HG03469 (cell line): Measurements from ENCODE around the gene NEIL3.
A peak's percentile ranks its signal among the peaks of the same experiment; 100 is the strongest.

Source experiments
- ATAC-seq: cut with Tn5 transposase; IDR thresholded peaks from one replicate; pipeline ENCODE4 v1.9.1; 2021; ENCODE audit warnings: mild to moderate bottlenecking, moderate library complexity, moderate number of reproducible peaks; ENCODE audit not compliant: unreplicated experiment

Gene NEIL3

GRCh38 chr4:177356921-177357320 is 47.2 kb downstream of the NEIL3 start:
- no peak for ATAC-seq

GRCh38 chr4:177367336-177367735 is 57.7 kb downstream of the NEIL3 start:
- ATAC-seq, result peak; percentile 48

GRCh38 chr4:177369372-177369771 is 59.7 kb downstream of the NEIL3 start:
- no peak for ATAC-seq

GRCh38 chr4:177371461-177371860 is 61.8 kb downstream of the NEIL3 start:
- no peak for ATAC-seq

GRCh38 chr4:177374966-177375365 is 65.3 kb downstream of the NEIL3 start:
- ATAC-seq, result no peak

GRCh38 chr4:177375372-177375771 is 65.7 kb downstream of the NEIL3 start:
- no peak for ATAC-seq

GRCh38 chr4:177376024-177376423 is 66.3 kb downstream of the NEIL3 start:
- ATAC-seq, result no peak

GRCh38 chr4:177380730-177381287 is 71.1 kb downstream of the NEIL3 start:
- ATAC-seq, result peak; percentile 47

GRCh38 chr4:177381762-177382310 is 72.2 kb downstream of the NEIL3 start:
- ATAC-seq, result no peak

GRCh38 chr4:177384856-177385397 is 75.3 kb downstream of the NEIL3 start:
- no peak for ATAC-seq

GRCh38 chr4:177385576-177386277 is 76.1 kb downstream of the NEIL3 start:
- ATAC-seq, result no peak

GRCh38 chr4:177386278-177386815 is 76.7 kb downstream of the NEIL3 start:
- no peak for ATAC-seq

GRCh38 chr4:177391287-177391686 is 81.6 kb downstream of the NEIL3 start:
- ATAC-seq, result no peak

- no peak for ATAC-seq
Observed at GRCh38 chr4:177391953-177392352, 82.3 kb downstream of the NEIL3 start.

GRCh38 chr4:177393236-177393635 is 83.6 kb downstream of the NEIL3 start:
- ATAC-seq, result peak; percentile 70

- ATAC-seq, result no peak
Observed at GRCh38 chr4:177396352-177396751, 86.7 kb downstream of the NEIL3 start.

- ATAC-seq, result no peak
Observed at GRCh38 chr4:177400030-177400429, 90.4 kb downstream of the NEIL3 start.

- no peak for ATAC-seq
Observed at GRCh38 chr4:177401658-177402273, 92.1 kb downstream of the NEIL3 start.

GRCh38 chr4:177403746-177404145 is 94.1 kb downstream of the NEIL3 start:
- ATAC-seq, result no peak

- ATAC-seq, result no peak
Observed at GRCh38 chr4:177404342-177404741, 94.7 kb downstream of the NEIL3 start.

GRCh38 chr4:177404986-177405385 is 95.3 kb downstream of the NEIL3 start:
- ATAC-seq, result no peak
